BE2C (cell line): ENCODE measurements around the gene MT1E.
"Not testable (repeated sequence)": the region's sequence is repeated elsewhere in the genome, so short reads cannot be mapped to it uniquely, and the experiment has no call there.

ENCODE experiments used
- DNase-seq: peaks from one replicate; pipeline ENCODE4 v3.0.0-alpha.2; 2020
- H3K27me3 ChIP-seq: fragments of 250-450 bp; sonication (Bioruptor Pico); 2 replicates; pipeline ENCODE4 v1.5.1; 2020; ENCODE audit warnings: mild to moderate bottlenecking
- H3K36me3 ChIP-seq: fragments of 250-450 bp; sonication (Bioruptor Pico); 2 replicates; pipeline ENCODE4 v1.5.1; 2020; ENCODE audit warnings: mild to moderate bottlenecking
- H3K4me1 ChIP-seq: fragments of 250-450 bp; sonication (Bioruptor Pico); 2 replicates; pipeline ENCODE4 v1.5.1; 2020
- H3K4me3 ChIP-seq: 2 replicates; pipeline ENCODE4 v1.5.1; 2011; ENCODE audit warnings: low read depth, low read length
- H3K9me3 ChIP-seq: fragments of 250-450 bp; sonication (Bioruptor Pico); 2 replicates; pipeline ENCODE4 v1.5.1; 2020
- CTCF ChIP-seq: IDR thresholded peaks from 2 replicates; pipeline ENCODE4 v1.5.1; 2012; ENCODE audit warnings: mild to moderate bottlenecking, low read depth, low read length

MT1E gene

GRCh38 chr16:56667581-56668571, 42.3 kb downstream of the MT1E start, which contains the start of gene MT1G:
TSS of gene MT1G (minus strand) at chr16:56668065. CDS start at chr16:56667993, 72 bp downstream.
- no peak within 1 kb of the TSS for H3K4me3 ChIP-seq
- H3K36me3 ChIP-seq = no peaks in the 10 kb centered on the region
- H3K9me3 ChIP-seq = no peaks in the 10 kb centered on the region
- DNase-seq = peak; percentile 29
- H3K4me1 ChIP-seq = no peaks in the 10 kb centered on the region
- H3K27me3 ChIP-seq = peaks cover 90% of the 10 kb centered on the region
- no peak for TF ChIP-seq CTCF

GRCh38 chr16:56669005-56669839, 43.6 kb downstream of the MT1E start, which contains the start of gene MT1H:
TSS of gene MT1H (plus strand) at chr16:56669814. CDS start at chr16:56669885, 71 bp downstream.
- Histone ChIP-seq H3K36me3 (no peaks in the 10 kb centered on the region), H3K9me3 (no peaks in the 10 kb centered on the region), H3K4me3 (no peak within 1 kb of the TSS), H3K4me1 (no peaks in the 10 kb centered on the region), H3K27me3 (peaks cover 80% of the 10 kb centered on the region)
- no peak for DNase-seq
- TF ChIP-seq CTCF = no peak

DNA sequence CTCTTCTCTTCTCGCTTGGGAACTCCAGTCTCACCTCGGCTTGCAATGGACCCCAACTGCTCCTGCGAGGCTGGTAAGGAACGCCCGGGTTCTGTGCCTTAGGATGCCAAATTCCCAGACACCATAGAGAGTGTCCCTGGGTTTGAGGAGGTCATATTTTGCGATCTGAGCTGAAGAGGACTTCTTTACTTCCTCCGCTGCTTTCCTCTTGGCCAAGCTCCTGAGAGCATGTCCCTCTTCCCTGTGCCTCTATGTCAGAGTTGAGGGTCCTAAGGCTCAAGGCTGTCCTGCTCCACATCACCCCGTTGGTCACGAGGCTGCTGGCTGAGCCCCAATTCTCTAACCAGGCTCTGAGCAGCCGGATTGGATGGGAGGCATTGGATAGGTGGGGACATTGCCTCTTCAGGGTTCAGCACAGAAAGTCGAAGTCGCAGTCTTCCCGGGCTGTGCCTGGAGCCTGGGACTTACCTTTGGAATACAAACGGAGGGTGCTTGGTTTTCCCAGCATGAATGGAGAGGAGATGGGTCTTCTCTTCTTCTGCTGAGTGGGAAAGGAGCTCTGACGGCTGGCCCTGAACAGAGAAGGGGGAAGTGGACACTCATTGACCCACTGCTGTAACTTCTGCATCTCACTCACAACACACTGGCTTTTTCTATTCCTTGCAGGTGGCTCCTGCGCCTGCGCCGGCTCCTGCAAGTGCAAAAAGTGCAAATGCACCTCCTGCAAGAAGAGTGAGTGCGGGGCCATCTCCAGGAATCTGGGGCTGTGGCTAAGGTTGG, 44.4 kb downstream of the MT1E start:
- TF ChIP-seq CTCF = no peak
- Histone ChIP-seq H3K4me3 (no peak overlapping the region), H3K27me3 (peaks cover 73% of the 10 kb centered on the region), H3K4me1 (no peaks in the 10 kb centered on the region), H3K36me3 (no peaks in the 10 kb centered on the region), H3K9me3 (no peaks in the 10 kb centered on the region)
- DNase-seq = no peak

GRCh38 chr16:56670620-56670934, 45.0 kb downstream of the MT1E start:
- Histone ChIP-seq H3K4me1 (no peaks in the 10 kb centered on the region), H3K36me3 (no peaks in the 10 kb centered on the region), H3K9me3 (no peaks in the 10 kb centered on the region), H3K4me3 (no peak overlapping the region), H3K27me3 (peaks cover 68% of the 10 kb centered on the region)
- no peak for DNase-seq
- TF ChIP-seq CTCF = no peak

DNA sequence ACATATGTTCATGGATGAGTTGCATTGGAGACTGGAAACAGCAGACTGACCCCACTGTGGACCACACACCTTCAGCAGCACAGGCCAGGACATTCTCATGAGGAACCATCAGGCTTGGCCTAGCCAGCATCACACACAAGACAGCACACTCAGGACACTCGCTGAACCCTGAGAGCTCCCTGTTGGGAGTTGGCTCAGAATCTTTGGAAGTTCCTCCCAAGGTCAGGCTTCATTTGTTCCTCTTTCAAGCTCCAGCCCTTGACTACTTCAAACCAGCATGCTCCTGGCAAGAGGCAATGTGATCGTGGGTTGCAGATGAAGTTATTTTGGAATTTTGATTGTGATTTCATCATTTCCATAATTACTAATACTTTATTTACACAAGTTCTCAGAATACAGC, 46.1 kb downstream of the MT1E start:
- not testable (repeated sequence) for H3K4me1 ChIP-seq, DNase-seq, H3K9me3 ChIP-seq, H3K36me3 ChIP-seq, H3K4me3 ChIP-seq
- peaks cover 62% of the 10 kb centered on the region for H3K27me3 ChIP-seq

DNA sequence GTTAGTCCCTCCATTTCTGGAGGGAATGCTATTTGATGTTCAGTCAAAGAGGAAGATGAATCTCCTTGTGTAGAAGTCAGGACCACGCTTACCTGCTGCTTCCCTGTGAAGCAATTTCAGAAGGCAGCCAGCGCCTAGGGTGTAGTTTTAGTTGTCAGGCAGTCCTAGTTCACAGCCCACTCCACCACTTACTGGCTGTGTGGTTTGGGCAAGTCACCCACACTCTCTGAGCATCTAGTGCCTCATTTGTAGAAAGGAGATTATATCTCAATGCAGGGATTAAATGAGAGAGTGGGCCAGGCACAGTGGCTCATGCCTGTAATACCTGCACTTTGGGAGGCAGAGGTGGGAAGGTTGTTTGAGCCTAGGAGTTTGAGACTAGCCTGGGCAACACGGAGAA, 46.6 kb downstream of the MT1E start:
- not testable (repeated sequence) for H3K36me3 ChIP-seq, H3K4me1 ChIP-seq, H3K4me3 ChIP-seq, H3K9me3 ChIP-seq, DNase-seq
- H3K27me3 ChIP-seq = peaks cover 57% of the 10 kb centered on the region
